ENCODE measurements around the gene LRRC4.

The LRRC4 gene

GRCh38 chr7:128031901-128032604, 816 bp upstream of the LRRC4 start:
- peaks cover 13% of the 10 kb centered on the region for H3K36me3 Mint-ChIP-seq (ENCODE audit: low read depth)
- peaks cover 26% of the 10 kb centered on the region for H3K4me1 Mint-ChIP-seq
- peak; percentile 61 for DNase-seq
- ATAC-seq = peak; percentile 92
- H3K4me3 Mint-ChIP-seq = peak overlapping the region; percentile 78
- H3K9me3 Mint-ChIP-seq = no peaks in the 10 kb centered on the region
- H3K27me3 Mint-ChIP-seq = peaks cover 1% of the 10 kb centered on the region
- no peak overlapping the region for H3K27ac Mint-ChIP-seq

GRCh38 chr7:128030263-128030653, 979 bp downstream of the LRRC4 start:
- H3K27me3 Mint-ChIP-seq = peaks cover 1% of the 10 kb centered on the region
- H3K4me3 Mint-ChIP-seq = peak overlapping the region; percentile 60
- H3K27ac Mint-ChIP-seq = no peak overlapping the region
- H3K4me1 Mint-ChIP-seq = peaks cover 24% of the 10 kb centered on the region
- ATAC-seq (no peak), DNase-seq (no peak)
- H3K9me3 Mint-ChIP-seq = no peaks in the 10 kb centered on the region
- peaks cover 13% of the 10 kb centered on the region for H3K36me3 Mint-ChIP-seq (ENCODE audit: low read depth)

DNA sequence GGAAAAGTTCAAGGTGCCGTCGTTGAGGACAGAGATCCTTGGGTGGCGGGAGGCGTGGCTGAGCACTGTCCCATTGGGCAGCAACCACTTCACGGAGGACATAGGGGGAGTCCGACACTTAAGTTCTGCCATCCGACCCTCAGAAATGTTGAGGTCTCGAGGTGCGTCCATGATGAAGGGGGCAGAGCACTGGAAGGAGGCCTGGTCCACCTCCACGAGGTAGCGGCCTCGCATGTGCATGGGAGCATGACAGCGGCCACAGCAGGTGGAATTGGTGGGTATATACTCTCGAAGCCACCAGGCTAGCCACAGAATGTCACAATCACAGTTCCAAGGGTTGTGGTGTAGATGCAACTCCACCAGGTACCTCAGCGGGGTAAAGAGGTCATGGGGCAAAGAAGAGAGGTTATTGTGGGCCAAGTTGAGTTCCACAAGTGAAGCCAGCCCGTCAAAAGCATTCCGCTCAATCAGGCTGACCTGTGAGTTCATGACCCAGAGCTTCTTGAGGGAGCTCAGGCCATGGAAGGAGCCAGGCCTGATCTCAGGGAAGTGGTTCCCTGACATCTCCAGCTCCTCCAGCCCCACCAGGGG, 1.7 kb downstream of the LRRC4 start:
- Mint-ChIP-seq H3K9me3 (no peaks in the 10 kb centered on the region), H3K4me1 (peaks cover 24% of the 10 kb centered on the region), H3K27ac (no peak overlapping the region), H3K27me3 (peaks cover 1% of the 10 kb centered on the region), H3K4me3 (peak overlapping the region; percentile 30), H3K36me3 (ENCODE audit: low read depth) (peaks cover 13% of the 10 kb centered on the region)
- DNase-seq (no peak), ATAC-seq (no peak)

DNA sequence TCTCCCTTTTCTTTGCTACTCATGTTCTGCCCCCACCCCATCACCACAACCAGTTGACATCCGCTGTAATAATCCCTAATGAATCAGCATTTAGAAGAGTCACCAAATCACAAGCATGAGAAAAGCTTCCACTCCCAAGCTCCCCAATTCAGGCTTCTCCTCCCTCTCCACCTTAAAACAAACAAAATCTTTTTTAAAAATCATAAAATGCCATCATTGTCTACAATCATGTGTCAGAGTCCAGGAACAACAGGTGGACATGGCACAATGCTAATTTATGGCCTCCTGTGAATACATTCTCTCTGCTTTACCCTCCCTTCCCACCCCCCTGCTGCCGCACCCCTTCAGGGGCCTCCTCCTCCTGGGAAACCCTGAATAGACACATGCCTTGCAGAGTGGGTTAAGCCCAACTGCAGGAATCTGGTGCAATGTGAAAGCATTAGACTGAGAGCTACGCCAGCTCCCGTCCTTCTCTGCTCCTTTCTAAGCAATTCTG, 3.7 kb downstream of the LRRC4 start:
- H3K9me3 Mint-ChIP-seq = no peaks in the 10 kb centered on the region
- ATAC-seq = no peak
- H3K27me3 Mint-ChIP-seq = peaks cover 1% of the 10 kb centered on the region
- H3K4me3 Mint-ChIP-seq = no peak overlapping the region
- H3K27ac Mint-ChIP-seq = no peak overlapping the region
- H3K4me1 Mint-ChIP-seq = peaks cover 20% of the 10 kb centered on the region
- DNase-seq = no peak
- peaks cover 13% of the 10 kb centered on the region for H3K36me3 Mint-ChIP-seq (ENCODE audit: low read depth)

GRCh38 chr7:128026551-128026950, 4.7 kb downstream of the LRRC4 start:
- H3K4me1 Mint-ChIP-seq = peaks cover 18% of the 10 kb centered on the region
- H3K36me3 Mint-ChIP-seq (ENCODE audit: low read depth) = peaks cover 16% of the 10 kb centered on the region
- H3K27ac Mint-ChIP-seq = no peak overlapping the region
- DNase-seq = no peak
- no peaks in the 10 kb centered on the region for H3K27me3 Mint-ChIP-seq
- no peaks in the 10 kb centered on the region for H3K9me3 Mint-ChIP-seq
- no peak overlapping the region for H3K4me3 Mint-ChIP-seq
- ATAC-seq = no peak

DNA sequence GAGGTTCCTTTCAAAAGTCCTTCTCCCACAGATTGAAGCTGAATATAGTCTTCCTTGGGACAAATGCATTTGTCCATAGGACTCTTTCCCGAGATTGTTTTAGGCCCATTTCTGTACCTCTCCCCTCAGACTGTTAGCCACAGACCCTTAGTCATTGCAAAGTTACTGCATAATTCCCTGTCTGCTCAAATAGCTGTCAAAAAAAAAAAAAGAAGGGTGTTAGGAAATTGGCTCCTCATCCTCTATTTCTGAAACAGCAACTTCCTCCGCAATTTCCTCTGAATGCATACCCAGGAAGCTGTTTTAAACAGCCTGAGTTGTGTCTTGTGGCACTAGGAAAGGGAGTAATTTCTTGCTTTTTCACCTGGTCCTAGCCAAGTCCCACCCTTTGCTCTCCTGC, 5.4 kb downstream of the LRRC4 start:
- ATAC-seq = no peak
- no peaks in the 10 kb centered on the region for H3K9me3 Mint-ChIP-seq
- H3K4me1 Mint-ChIP-seq = peaks cover 18% of the 10 kb centered on the region

GRCh38 chr7:128025380-128025779, 5.9 kb downstream of the LRRC4 start:
- Mint-ChIP-seq H3K27ac (no peak overlapping the region), H3K9me3 (no peaks in the 10 kb centered on the region), H3K4me1 (peaks cover 14% of the 10 kb centered on the region), H3K4me3 (no peak overlapping the region), H3K27me3 (no peaks in the 10 kb centered on the region), H3K36me3 (ENCODE audit: low read depth) (peaks cover 24% of the 10 kb centered on the region)
- ATAC-seq (no peak), DNase-seq (no peak)

More for the DNA sequence above, 5.4 kb downstream of the LRRC4 start:
- no peak for DNase-seq
- H3K4me3 Mint-ChIP-seq = no peak overlapping the region
- H3K36me3 Mint-ChIP-seq (ENCODE audit: low read depth) = peaks cover 22% of the 10 kb centered on the region
- H3K27me3 Mint-ChIP-seq = no peaks in the 10 kb centered on the region
- no peak overlapping the region for H3K27ac Mint-ChIP-seq

GRCh38 chr7:128024151-128024550, 7.1 kb downstream of the LRRC4 start:
- Mint-ChIP-seq H3K36me3 (ENCODE audit: low read depth) (peaks cover 25% of the 10 kb centered on the region), H3K27ac (no peak overlapping the region), H3K4me3 (no peak overlapping the region), H3K27me3 (no peaks in the 10 kb centered on the region), H3K9me3 (no peaks in the 10 kb centered on the region), H3K4me1 (peaks cover 6% of the 10 kb centered on the region)
- DNase-seq = no peak
- no peak for ATAC-seq

GRCh38 chr7:128022631-128023532, 8.4 kb downstream of the LRRC4 start:
- Mint-ChIP-seq H3K27ac (no peak overlapping the region), H3K9me3 (no peaks in the 10 kb centered on the region), H3K4me3 (no peak overlapping the region), H3K4me1 (peaks cover 4% of the 10 kb centered on the region), H3K27me3 (no peaks in the 10 kb centered on the region), H3K36me3 (ENCODE audit: low read depth) (peaks cover 21% of the 10 kb centered on the region)
- DNase-seq = no peak
- no peak for ATAC-seq

DNA sequence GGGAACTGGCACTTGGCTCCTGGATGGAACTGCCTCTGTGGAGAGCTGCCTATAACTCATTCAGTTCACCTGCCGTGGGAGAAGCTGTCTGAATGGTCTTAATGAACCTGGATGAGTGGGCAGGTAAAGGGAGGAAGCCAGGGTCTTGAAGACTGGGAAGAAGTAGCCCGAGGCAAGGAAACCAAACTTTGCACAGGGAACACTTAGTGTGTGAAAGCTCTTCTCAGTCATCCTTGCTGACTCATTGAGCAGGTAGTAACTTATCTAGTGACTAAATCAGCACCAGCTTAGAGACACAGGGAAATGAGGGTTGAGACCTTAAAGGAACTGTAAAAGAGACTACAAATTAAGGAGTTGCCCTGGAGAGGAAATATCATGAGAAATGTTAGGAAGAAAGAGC, 9.9 kb downstream of the LRRC4 start:
- DNase-seq (no peak), ATAC-seq (no peak)
- Mint-ChIP-seq H3K27me3 (no peaks in the 10 kb centered on the region), H3K36me3 (ENCODE audit: low read depth) (peaks cover 22% of the 10 kb centered on the region), H3K4me1 (no peaks in the 10 kb centered on the region), H3K27ac (no peak overlapping the region), H3K4me3 (no peak overlapping the region), H3K9me3 (no peaks in the 10 kb centered on the region)

GRCh38 chr7:128020159-128020558, 11.1 kb downstream of the LRRC4 start:
- ATAC-seq = no peak
- H3K27ac Mint-ChIP-seq = no peak overlapping the region
- H3K4me3 Mint-ChIP-seq = no peak overlapping the region
- peak; percentile 45 for DNase-seq
- no peaks in the 10 kb centered on the region for H3K9me3 Mint-ChIP-seq
- H3K36me3 Mint-ChIP-seq (ENCODE audit: low read depth) = peaks cover 23% of the 10 kb centered on the region
- H3K4me1 Mint-ChIP-seq = no peaks in the 10 kb centered on the region
- no peaks in the 10 kb centered on the region for H3K27me3 Mint-ChIP-seq

- no peak for ATAC-seq
- Mint-ChIP-seq H3K27ac (no peak overlapping the region), H3K36me3 (ENCODE audit: low read depth) (peaks cover 23% of the 10 kb centered on the region), H3K4me1 (no peaks in the 10 kb centered on the region), H3K27me3 (no peaks in the 10 kb centered on the region), H3K4me3 (no peak overlapping the region), H3K9me3 (no peaks in the 10 kb centered on the region)
- DNase-seq = no peak
Observed at GRCh38 chr7:128019288-128019687, 11.9 kb downstream of the LRRC4 start.

DNA sequence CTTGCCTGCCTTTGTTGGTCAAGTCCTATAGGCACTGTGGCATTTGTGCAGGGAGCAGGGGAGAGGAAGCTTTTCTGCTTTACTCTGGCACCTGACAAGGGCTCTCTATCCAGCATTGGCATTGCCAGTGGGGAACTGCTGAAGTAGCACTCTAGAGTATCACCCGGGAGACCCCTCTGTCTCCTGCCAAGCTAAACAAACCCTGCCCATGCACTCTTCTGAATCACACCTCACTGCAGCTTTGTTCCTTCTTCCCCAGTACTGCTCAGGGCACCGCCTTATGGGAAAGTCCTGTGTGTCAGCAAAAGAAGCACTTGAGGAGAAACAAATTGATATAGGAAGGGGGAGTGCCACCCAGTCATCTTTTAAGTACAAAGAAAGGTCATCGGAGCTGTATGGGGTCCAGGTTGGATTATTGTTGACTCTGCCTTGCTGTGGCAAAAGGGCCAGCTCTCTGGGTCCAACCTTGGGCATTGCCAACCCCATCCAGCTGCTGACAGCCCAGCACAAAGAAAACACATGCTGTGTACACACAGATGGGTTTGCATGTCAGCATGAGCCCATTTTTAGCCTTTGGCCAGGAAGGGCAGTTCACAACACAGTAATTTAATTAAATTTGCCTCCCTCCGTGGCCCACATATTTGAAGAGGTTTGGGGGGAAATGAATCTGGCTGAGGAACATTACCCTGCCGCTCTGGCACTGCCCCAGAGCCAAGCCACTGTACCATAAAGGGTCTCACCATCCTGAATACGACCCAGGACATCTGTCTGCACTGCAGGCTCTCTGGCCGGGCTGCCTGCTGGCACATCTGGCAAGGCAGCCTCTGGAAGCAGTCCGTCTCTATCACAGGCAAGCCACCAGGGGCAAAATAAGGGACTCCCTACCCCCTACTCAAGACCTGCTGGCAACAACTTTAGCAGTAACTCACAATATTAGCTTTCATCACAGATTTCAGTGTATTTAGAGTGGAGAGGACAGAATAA, 13.1 kb downstream of the LRRC4 start:
- no peak for DNase-seq
- no peak overlapping the region for H3K27ac Mint-ChIP-seq

GRCh38 chr7:128017460-128017859, 13.8 kb downstream of the LRRC4 start:
- H3K36me3 Mint-ChIP-seq (ENCODE audit: low read depth) = peaks cover 23% of the 10 kb centered on the region
- H3K4me1 Mint-ChIP-seq = no peaks in the 10 kb centered on the region
- DNase-seq (no peak), ATAC-seq (no peak)
- no peaks in the 10 kb centered on the region for H3K9me3 Mint-ChIP-seq
- no peaks in the 10 kb centered on the region for H3K27me3 Mint-ChIP-seq
- no peak overlapping the region for H3K4me3 Mint-ChIP-seq
- no peak overlapping the region for H3K27ac Mint-ChIP-seq

More for the DNA sequence above, 13.1 kb downstream of the LRRC4 start:
- no peaks in the 10 kb centered on the region for H3K27me3 Mint-ChIP-seq
- no peaks in the 10 kb centered on the region for H3K9me3 Mint-ChIP-seq
- ATAC-seq = no peak
- no peak overlapping the region for H3K4me3 Mint-ChIP-seq
- peaks cover 23% of the 10 kb centered on the region for H3K36me3 Mint-ChIP-seq (ENCODE audit: low read depth)
- no peaks in the 10 kb centered on the region for H3K4me1 Mint-ChIP-seq
